ENCODE measurements around the gene F2RL3. TPM values are rescaled to one million over a fixed set of nuclear protein-coding genes. Genes with fewer than 3 reads are reported as not detected.

Gene F2RL3
- total and polyA plus RNA-seq, 9 of the 15 experiments (the other 6 are each of a cell fraction or from before 2014, with no cell fraction given) = 1.4 to 27.6 (median 11.9) TPM

GRCh38 chr19:16876904-16877361, 11.9 kb upstream of the F2RL3 start:
- peaks cover 15% of the 10 kb centered on the region; the same call in 2 of the 3 replicates for H3K79me2 ChIP-seq (ENCODE audit: control insufficient read depth, insufficient read depth, low read length)
- no peak overlapping the region for H3K4me3 ChIP-seq
- no peaks in the 10 kb centered on the region for H3K27me3 ChIP-seq (ENCODE audit: control insufficient read depth in 2 of 2, insufficient read depth in 2 of 2, low read length in 2 of 2)
- no peaks in the 10 kb centered on the region for H4K20me1 ChIP-seq (replicated peaks; ENCODE audit: control insufficient read depth, insufficient read depth, low read length)
- ATAC-seq (no peak), DNase-seq (ENCODE audit: extremely low read depth in 1 of 4, low spot score in 3 of 4) (no peak), FAIRE-seq (no peak)
- CTCF ChIA-PET (ENCODE audit: low intra/inter-chr PET ratio) = no interaction called here
- TF ChIP-seq ZBTB1 (CRISPR knock-in tag; IDR thresholded peaks at IDR 0.05; ENCODE audit: borderline replicate concordance, low read depth) (peak; percentile 47; the same call in 1 of the 2 replicates), MAX (CRISPR knock-in tag; IDR thresholded peaks at IDR 0.05) (peak; percentile 56), CBX1 (IDR thresholded peaks at IDR 0.05; ENCODE audit: low read depth) (no peak)
- no peak overlapping the region for H3K27ac ChIP-seq (ENCODE audit: extremely low read depth, low read depth, low read length)
- no peak overlapping the region for H3K4me2 ChIP-seq (ENCODE audit: insufficient read depth, low read length)
- in situ Hi-C loops (cut with MboI) = no loop called here
- WGBS (ENCODE audit: insufficient coverage, low coverage, missing lambda C conversion rate) = 91% methylated on average over 12 of the region's 12 CpGs
- POLR2A ChIA-PET = interaction anchor here (0.6 kb wide), 1 partner anchor 56 kb away, joined by 3 read pairs; no protein-coding TSS in a partner anchor
- H3K9me1 ChIP-seq (ENCODE audit: control insufficient read depth, insufficient read depth, low read length) = no peaks in the 10 kb centered on the region
- peaks cover 59% of the 10 kb centered on the region; the same call in 2 of the 3 replicates for H3K36me3 ChIP-seq (ENCODE audit: control insufficient read depth, insufficient read depth, low read length)
- H3K4me1 ChIP-seq (replicated peaks in 1 of 2; ENCODE audit: control insufficient read depth in 2 of 2, insufficient read depth in 2 of 2, low read length in 2 of 2) = peaks cover 0 to 12% of the 10 kb centered on the region in 2 experiments; a peak in 2 of 5 replicates
- no TSS peak for BruUV-seq (replicated peaks)
- intact Hi-C loops (cut with micrococcal nuclease) = no loop called here
- H3K9ac ChIP-seq (ENCODE audit: insufficient read depth in 1 of 2, low read depth in 2 of 2, low read length in 2 of 2) = peak overlapping the region in 1 of 2 experiments; percentile 35; a peak in 1 of 4 replicates
- H3K9me3 ChIP-seq (replicated peaks; ENCODE audit: control insufficient read depth, insufficient read depth, low read depth, low read length) = peaks cover 8% of the 10 kb centered on the region
- H2AFZ ChIP-seq (ENCODE audit: low read depth, low read length) = no peak overlapping the region

GRCh38 chr19:16877581-16877980, 11.2 kb upstream of the F2RL3 start:
- H3K36me3 ChIP-seq (ENCODE audit: control insufficient read depth, insufficient read depth, low read length) = peaks cover 58% of the 10 kb centered on the region; the same call in 2 of the 3 replicates
- no TSS peak for BruUV-seq (replicated peaks)
- no peaks in the 10 kb centered on the region for H3K27me3 ChIP-seq (ENCODE audit: control insufficient read depth in 2 of 2, insufficient read depth in 2 of 2, low read length in 2 of 2)
- no peak overlapping the region for H3K9ac ChIP-seq (ENCODE audit: insufficient read depth in 1 of 2, low read depth in 2 of 2, low read length in 2 of 2)
- ChIA-PET POLR2A (interaction anchor here (0.6 to 0.8 kb wide), 2 partner anchors 11 to 57 kb away, joined by 3 to 4 read pairs; partner anchors contain the start of gene F2RL3), CTCF (ENCODE audit: low intra/inter-chr PET ratio) (no interaction called here)
- ATAC-seq (no peak), DNase-seq (ENCODE audit: extremely low read depth in 1 of 4, low spot score in 3 of 4) (no peak), FAIRE-seq (no peak)
- in situ Hi-C loops (cut with MboI) (no loop called here), intact Hi-C loops (cut with micrococcal nuclease) (no loop called here)
- H4K20me1 ChIP-seq (replicated peaks; ENCODE audit: control insufficient read depth, insufficient read depth, low read length) = no peaks in the 10 kb centered on the region
- H2AFZ ChIP-seq (ENCODE audit: low read depth, low read length) = no peak overlapping the region
- no peak overlapping the region for H3K4me3 ChIP-seq
- 91% methylated on average over 8 of the region's 11 CpGs for WGBS (ENCODE audit: insufficient coverage, low coverage, missing lambda C conversion rate)
- peaks cover 0 to 12% of the 10 kb centered on the region in 2 experiments; a peak in 2 of 5 replicates for H3K4me1 ChIP-seq (replicated peaks in 1 of 2; ENCODE audit: control insufficient read depth in 2 of 2, insufficient read depth in 2 of 2, low read length in 2 of 2)
- no peak overlapping the region for H3K27ac ChIP-seq (ENCODE audit: extremely low read depth, low read depth, low read length)
- H3K9me1 ChIP-seq (ENCODE audit: control insufficient read depth, insufficient read depth, low read length) = no peaks in the 10 kb centered on the region
- peaks cover 13% of the 10 kb centered on the region for H3K9me3 ChIP-seq (replicated peaks; ENCODE audit: control insufficient read depth, insufficient read depth, low read depth, low read length)
- H3K79me2 ChIP-seq (ENCODE audit: control insufficient read depth, insufficient read depth, low read length) = peaks cover 15% of the 10 kb centered on the region; the same call in 2 of the 3 replicates
- no peak overlapping the region for H3K4me2 ChIP-seq (ENCODE audit: insufficient read depth, low read length)
- no peak for TF ChIP-seq TBL1XR1 (IDR thresholded peaks at IDR 0.05; ENCODE audit: low read length in 2 of 2)
- no peak for TF ChIP-seq ZNF23 (CRISPR knock-in tag; IDR thresholded peaks at IDR 0.05)
- no peak for TF ChIP-seq SAFB (IDR thresholded peaks at IDR 0.05; ENCODE audit: borderline replicate concordance, low read depth, low read length)
- no peak for TF ChIP-seq ATF6 (CRISPR knock-in tag; IDR thresholded peaks at IDR 0.05)
- no peak for TF ChIP-seq ZBTB17 (CRISPR knock-in tag; IDR thresholded peaks at IDR 0.05)
- no peak for TF ChIP-seq SUPT5H (IDR thresholded peaks at IDR 0.05)
